Upper lobe of right lung (tissue), 1 donor: ENCODE results near the gene TMEM63A. TPM values are rescaled to one million over a fixed set of nuclear protein-coding genes. Genes with fewer than 3 reads are reported as not detected.

Source experiments
- ATAC-seq: fragments of 200-7000 bp; cut with Tn5 transposase; one replicate; pipeline ENCODE4 v1.9.1; 2020; ENCODE audit warnings: mild to moderate bottlenecking, moderate library complexity
- DNase-seq: peaks from one replicate; pipeline ENCODE4 v3.0.0-alpha.2; 2020
- H3K27ac ChIP-seq: fragments of 200-600 bp; one replicate; pipeline ENCODE4 v1.8.0; 2022
- H3K27me3 ChIP-seq: fragments of 200-600 bp; one replicate; pipeline ENCODE4 v1.8.0; 2022; ENCODE audit warnings: mild to moderate bottlenecking
- H3K36me3 ChIP-seq: fragments of 200-600 bp; one replicate; pipeline ENCODE4 v1.8.0; 2022
- H3K4me1 ChIP-seq: fragments of 200-600 bp; one replicate; pipeline ENCODE4 v1.8.0; 2022
- H3K4me3 ChIP-seq: fragments of 200-600 bp; one replicate; pipeline ENCODE4 v1.8.0; 2022; ENCODE audit warnings: mild to moderate bottlenecking
- H3K9me3 ChIP-seq: fragments of 200-600 bp; one replicate; pipeline ENCODE4 v1.8.0; 2022
- intact Hi-C: fragments of 100-400 bp; cut with DNase I; formaldehyde crosslinking; loops from one replicate; pipeline ENCODE4 v1.11.0; 2022
- total RNA-seq: library from RNA; stranded (reverse); fragmentation: NEBNext Ultra II Directional; extraction: Animal tissue kit (Norgen Biotek cat#: 25700); gene quantifications from one replicate; pipeline ENCODE4 v1.2.1, GENCODE V29; 2021
- TF ChIP-seq, protein P1 (sequence below): fragments of 200-600 bp; IDR thresholded peaks from one replicate; pipeline ENCODE4 v1.8.0; 2022; ENCODE audit warnings: antibody characterized with exemption
- donor health status: DM: no; HTN: yes; CAD: no; lungs with severe emphysema.

The TMEM63A gene
- total RNA-seq, 1 donor from 2014 or later = 119 TPM

DNA sequence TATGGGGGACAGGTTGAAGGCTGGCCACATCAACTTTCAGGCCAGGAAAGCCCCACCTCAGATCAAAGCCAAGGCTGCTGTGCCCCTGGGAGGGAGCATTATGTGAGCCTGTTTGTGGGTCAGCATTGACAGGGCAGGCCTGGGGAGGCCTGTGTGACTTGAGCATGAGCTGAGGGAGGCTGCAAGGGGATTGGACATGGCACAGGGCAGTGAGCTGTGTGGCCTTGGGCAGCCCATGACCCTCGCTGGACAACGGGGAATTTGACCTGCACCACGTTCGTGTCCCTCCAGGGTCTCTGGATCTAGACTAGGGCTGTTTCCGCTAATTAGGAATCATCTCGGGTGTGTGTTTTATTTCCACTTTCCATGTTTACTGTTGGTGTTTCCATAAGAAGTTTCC lies 24.3 kb upstream of the TMEM63A start:
- Histone ChIP-seq H3K27me3 (no peaks in the 10 kb centered on the region), H3K4me1 (no peaks in the 10 kb centered on the region), H3K36me3 (no peaks in the 10 kb centered on the region), H3K27ac (no peak overlapping the region), H3K4me3 (no peak overlapping the region), H3K9me3 (no peaks in the 10 kb centered on the region)
- no peak for ATAC-seq
- TF ChIP-seq, protein P1, sequence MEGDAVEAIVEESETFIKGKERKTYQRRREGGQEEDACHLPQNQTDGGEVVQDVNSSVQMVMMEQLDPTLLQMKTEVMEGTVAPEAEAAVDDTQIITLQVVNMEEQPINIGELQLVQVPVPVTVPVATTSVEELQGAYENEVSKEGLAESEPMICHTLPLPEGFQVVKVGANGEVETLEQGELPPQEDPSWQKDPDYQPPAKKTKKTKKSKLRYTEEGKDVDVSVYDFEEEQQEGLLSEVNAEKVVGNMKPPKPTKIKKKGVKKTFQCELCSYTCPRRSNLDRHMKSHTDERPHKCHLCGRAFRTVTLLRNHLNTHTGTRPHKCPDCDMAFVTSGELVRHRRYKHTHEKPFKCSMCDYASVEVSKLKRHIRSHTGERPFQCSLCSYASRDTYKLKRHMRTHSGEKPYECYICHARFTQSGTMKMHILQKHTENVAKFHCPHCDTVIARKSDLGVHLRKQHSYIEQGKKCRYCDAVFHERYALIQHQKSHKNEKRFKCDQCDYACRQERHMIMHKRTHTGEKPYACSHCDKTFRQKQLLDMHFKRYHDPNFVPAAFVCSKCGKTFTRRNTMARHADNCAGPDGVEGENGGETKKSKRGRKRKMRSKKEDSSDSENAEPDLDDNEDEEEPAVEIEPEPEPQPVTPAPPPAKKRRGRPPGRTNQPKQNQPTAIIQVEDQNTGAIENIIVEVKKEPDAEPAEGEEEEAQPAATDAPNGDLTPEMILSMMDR = no peak
- no peak for DNase-seq
- intact Hi-C loops = no loop called here

GRCh38 chr1:225903623-225904022 lies 21.4 kb upstream of the TMEM63A start:
- ATAC-seq = no peak
- H3K36me3 ChIP-seq = no peaks in the 10 kb centered on the region
- H3K27ac ChIP-seq = no peak overlapping the region
- H3K4me3 ChIP-seq = no peak overlapping the region
- H3K9me3 ChIP-seq = no peaks in the 10 kb centered on the region
- no peaks in the 10 kb centered on the region for H3K27me3 ChIP-seq
- TF ChIP-seq, protein P1 = no peak
- no peak for DNase-seq
- H3K4me1 ChIP-seq = no peaks in the 10 kb centered on the region
- intact Hi-C loops = no loop called here

DNA sequence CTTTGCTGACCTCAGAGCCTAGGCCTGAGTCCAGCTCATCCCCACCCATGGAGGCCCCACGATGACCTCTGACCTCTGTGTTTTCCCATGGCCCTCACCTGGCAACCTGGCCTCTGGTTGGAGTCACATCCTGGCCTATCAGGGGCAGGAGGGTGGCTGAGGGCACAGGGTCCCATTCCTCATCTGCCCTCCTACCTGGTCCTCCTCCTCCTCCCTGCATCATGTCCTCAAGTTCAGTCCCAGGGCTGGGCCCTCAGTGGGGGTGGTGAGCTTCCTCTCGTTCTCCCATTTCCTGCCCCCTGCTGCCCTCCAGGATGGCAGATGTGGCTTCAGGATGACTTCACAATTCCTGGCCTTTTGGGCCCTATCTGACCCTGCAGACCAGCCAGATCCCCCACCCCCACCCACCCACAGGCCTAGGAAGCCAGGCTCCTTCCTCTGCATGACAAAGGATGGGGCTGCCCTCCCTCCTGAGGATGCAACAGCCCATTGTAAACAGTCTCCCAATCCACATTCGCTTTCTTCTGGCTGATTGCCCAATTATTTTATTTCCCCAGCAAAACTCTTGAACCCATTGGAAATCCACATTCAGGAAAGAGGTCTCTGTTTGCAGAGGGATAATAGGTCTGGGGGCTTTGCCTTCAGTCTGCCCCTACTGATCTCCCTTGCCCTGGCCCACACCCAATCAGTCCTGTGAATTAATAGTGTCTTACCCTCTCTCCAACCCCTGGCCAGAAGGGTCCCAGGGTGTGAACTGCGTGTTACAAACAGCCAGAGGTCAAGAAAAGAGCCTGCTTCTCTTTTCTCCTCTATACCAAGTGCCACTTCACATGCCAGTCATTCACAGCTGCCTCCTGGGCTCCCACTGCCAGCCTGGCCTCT lies 17.1 kb upstream of the TMEM63A start:
- peaks cover 3% of the 10 kb centered on the region for H3K4me1 ChIP-seq
- DNase-seq = no peak
- intact Hi-C loops = no loop called here
- H3K9me3 ChIP-seq = no peaks in the 10 kb centered on the region
- no peaks in the 10 kb centered on the region for H3K36me3 ChIP-seq
- ATAC-seq = no peak
- H3K27me3 ChIP-seq = no peaks in the 10 kb centered on the region
- TF ChIP-seq, protein P1 = no peak
- no peak overlapping the region for H3K27ac ChIP-seq
- no peak overlapping the region for H3K4me3 ChIP-seq

- H3K9me3 ChIP-seq = no peaks in the 10 kb centered on the region
- H3K36me3 ChIP-seq = no peaks in the 10 kb centered on the region
- no peak for ATAC-seq
- no peak overlapping the region for H3K4me3 ChIP-seq
- intact Hi-C loops = no loop called here
- TF ChIP-seq, protein P1 = no peak
- DNase-seq = no peak
- peaks cover 3% of the 10 kb centered on the region for H3K4me1 ChIP-seq
- no peak overlapping the region for H3K27ac ChIP-seq
- H3K27me3 ChIP-seq = no peaks in the 10 kb centered on the region
These were observed 15.7 kb upstream of the TMEM63A start for GRCh38 chr1:225897595-225898514.

DNA sequence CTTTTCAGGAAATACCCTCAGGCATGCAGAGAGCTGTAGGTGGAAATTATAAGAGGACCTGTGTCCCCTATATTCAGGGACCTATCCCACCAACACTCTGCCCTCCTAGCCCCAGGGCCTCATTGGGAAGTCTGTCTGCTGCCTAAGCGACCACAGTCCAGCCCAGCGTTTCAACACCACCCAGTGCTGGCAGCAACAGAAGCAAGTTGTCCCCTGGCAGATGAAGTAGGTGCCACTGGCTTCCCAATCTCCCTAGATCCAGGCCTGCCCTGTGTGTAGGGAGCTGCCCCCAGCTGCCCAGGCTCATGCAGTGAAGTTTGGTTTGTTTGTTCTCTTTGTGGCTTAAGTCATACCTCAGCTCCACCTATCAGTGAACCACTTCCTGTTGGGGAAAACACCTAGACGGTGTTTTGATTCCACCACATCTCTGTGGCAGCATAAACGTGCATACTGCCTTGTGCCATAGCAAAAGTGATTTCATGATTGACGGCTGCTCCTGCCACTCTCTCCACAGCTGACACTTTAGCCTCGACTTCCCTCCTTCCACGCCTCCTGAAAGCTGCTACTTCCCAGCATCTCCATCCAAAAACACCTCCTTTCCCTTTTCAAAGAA lies 14.9 kb upstream of the TMEM63A start:
- Histone ChIP-seq H3K4me3 (no peak overlapping the region), H3K9me3 (no peaks in the 10 kb centered on the region), H3K27ac (no peak overlapping the region), H3K36me3 (no peaks in the 10 kb centered on the region), H3K4me1 (peaks cover 3% of the 10 kb centered on the region), H3K27me3 (no peaks in the 10 kb centered on the region)
- TF ChIP-seq, protein P1 = no peak
- DNase-seq = no peak
- ATAC-seq = peak; percentile 94
- intact Hi-C loops = no loop called here
